ENCODE measurements around the gene NES.

DNA sequence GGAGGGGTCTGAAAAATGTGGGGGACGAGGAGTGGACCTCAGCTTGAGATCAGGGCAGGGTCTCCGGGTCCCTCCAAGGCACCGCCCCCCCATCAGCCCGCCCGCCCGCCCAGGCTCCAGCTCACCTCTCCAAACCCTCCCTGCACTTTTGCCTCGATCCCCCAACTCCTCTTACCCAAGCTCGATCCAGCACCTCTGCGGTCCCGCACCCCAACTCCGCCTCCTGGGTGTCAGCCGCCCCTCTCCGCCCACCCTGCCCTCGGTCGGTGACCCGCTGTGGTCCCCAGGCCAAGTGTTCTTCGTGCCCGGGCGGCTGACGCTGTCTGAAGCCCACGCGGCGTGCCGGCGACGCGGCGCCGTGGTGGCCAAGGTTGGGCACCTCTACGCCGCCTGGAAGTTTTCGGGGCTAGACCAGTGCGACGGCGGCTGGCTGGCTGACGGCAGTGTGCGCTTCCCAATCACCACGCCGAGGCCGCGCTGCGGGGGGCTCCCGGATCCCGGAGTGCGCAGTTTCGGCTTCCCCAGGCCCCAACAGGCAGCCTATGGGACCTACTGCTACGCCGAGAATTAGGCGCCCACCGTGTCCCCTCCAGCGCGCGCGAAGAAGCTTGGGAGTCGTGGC lies 52.3 kb downstream of the NES start:
- TF ChIP-seq CTCF (IDR thresholded peaks at IDR 0.05): no peak
- TF ChIP-seq POLR2A (IDR thresholded peaks at IDR 0.05): no peak
